Uterus (tissue), 4 donors: ENCODE measurements around the gene KISS1. TPM values are rescaled to one million over a fixed set of nuclear protein-coding genes. Genes with fewer than 3 reads are reported as not detected.

Experiments used
- DNase-seq, 2 donors: peaks; one replicate each; pipeline ENCODE4 v3.0.0-alpha.2; 2019 to 2020
- H3K27ac ChIP-seq, 2 donors: fragments of 200-600 bp; sonication (generic); 1 replicate in 1 of 2; 2 replicates in 1 of 2; pipeline ENCODE4 v1.5.1; 2016 to 2018
- H3K27me3 ChIP-seq, 2 donors: fragments of 200-600 bp; sonication (generic); one replicate each; pipeline ENCODE4 v1.5.1; 2018 to 2019; ENCODE audit warnings: control low read depth in 1 of 2
- H3K36me3 ChIP-seq, 2 donors: fragments of 200-600 bp; sonication (generic); one replicate each; pipeline ENCODE4 v1.5.1; 2019; ENCODE audit warnings: control low read depth in 1 of 2
- H3K4me1 ChIP-seq, 2 donors: fragments of 200-600 bp; sonication (generic); one replicate each; pipeline ENCODE4 v1.5.1; 2018 to 2019; ENCODE audit warnings: control low read depth in 1 of 2
- H3K4me3 ChIP-seq, 2 donors: fragments of 200-600 bp; sonication (generic); 1 replicate in 1 of 2; 2 replicates in 1 of 2; pipeline ENCODE4 v1.5.1; 2018 to 2019; ENCODE audit warnings: mild to moderate bottlenecking in 1 of 2
- H3K9me3 ChIP-seq, 2 donors: fragments of 200-600 bp; sonication (generic); one replicate each; pipeline ENCODE4 v1.5.1; 2019; ENCODE audit warnings: control low read depth in 1 of 2
- CTCF ChIP-seq, 4 experiments: fragments of 200-600 bp in 2 of 4; fragments of 450-650 bp in 2 of 4; sonication (generic) in 2 of 4; IDR thresholded peaks; one replicate each; pipeline ENCODE4 v1.5.1; 2016 to 2019; ENCODE audit warnings: antibody characterized with exemption in 4 of 4, mild to moderate bottlenecking in 2 of 4, moderate library complexity in 1 of 4
- POLR2A ChIP-seq, 2 donors: fragments of 450-650 bp; IDR thresholded peaks; one replicate each; pipeline ENCODE4 v1.6.1; 2016; ENCODE audit warnings: antibody characterized with exemption in 2 of 2, mild to moderate bottlenecking in 1 of 2, moderate library complexity in 1 of 2
- intact Hi-C: fragments of 100-400 bp; cut with DNase I; formaldehyde crosslinking; loops from one replicate; pipeline ENCODE4 v1.15.1; 2023; ENCODE audit warnings: low total_unique reads
- total RNA-seq, 4 donors: library from RNA; depleted of rRNA in 3 of 4; stranded (reverse); fragments of >200 nt in 3 of 4; gene quantifications; one replicate each; pipeline versions ENCODE4 v1.1.0 to v1.2.4, GENCODE V29; 2014 to 2023
- donor health status: DM: yes; HTN: yes; CAD: no.

The KISS1 gene
- total RNA-seq, 4 donors from 2014 or later: not detected

DNA sequence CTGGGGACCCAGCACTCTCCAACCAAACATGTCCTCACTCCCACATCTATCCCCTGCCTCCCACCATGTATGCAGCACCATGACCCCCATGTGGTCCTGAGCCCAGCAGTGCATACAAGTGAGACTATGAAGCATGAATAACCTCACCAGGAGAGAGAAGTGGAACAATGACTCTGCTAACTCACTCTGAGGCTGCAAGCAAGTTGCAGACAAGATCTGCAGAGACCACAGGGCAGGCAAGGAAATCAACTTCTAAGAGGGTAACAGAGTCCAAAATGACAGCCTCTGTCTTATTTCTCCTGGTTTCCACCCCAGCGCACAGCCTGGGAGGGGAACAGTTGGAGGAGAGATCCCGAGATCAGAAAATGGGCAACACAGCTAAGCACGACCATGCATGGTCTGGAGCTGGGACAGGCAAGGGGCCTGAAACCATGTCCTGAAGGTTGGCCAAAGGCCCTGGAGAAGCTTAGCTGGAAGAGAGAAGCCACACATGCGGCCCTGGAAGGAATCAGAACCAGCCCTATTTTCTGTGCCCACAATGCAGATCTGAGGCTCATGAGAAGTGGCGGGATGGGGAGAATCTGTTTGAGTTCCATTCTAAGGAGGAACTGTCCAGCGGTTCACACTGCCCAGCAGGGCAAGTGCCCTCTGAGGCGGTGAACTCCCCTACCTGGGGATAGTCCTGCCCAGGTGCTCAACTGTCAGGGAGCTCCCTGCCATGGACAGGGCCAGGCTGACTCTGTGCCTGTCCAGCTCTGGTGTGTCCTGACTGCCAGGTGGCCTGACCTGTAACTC lies 17.6 kb downstream of the KISS1 start:
- H3K27me3 ChIP-seq: no peaks in the 10 kb centered on the region
- DNase-seq: no peak
- TF ChIP-seq POLR2A (IDR thresholded peaks at IDR 0.05) (no peak), CTCF (IDR thresholded peaks at IDR 0.05) (no peak)
- H3K27ac ChIP-seq: no peak overlapping the region
- intact Hi-C loops: no loop called here
- no peaks in the 10 kb centered on the region for H3K4me1 ChIP-seq
- H3K36me3 ChIP-seq: no peaks in the 10 kb centered on the region
- no peaks in the 10 kb centered on the region for H3K9me3 ChIP-seq
- H3K4me3 ChIP-seq: no peak overlapping the region

DNA sequence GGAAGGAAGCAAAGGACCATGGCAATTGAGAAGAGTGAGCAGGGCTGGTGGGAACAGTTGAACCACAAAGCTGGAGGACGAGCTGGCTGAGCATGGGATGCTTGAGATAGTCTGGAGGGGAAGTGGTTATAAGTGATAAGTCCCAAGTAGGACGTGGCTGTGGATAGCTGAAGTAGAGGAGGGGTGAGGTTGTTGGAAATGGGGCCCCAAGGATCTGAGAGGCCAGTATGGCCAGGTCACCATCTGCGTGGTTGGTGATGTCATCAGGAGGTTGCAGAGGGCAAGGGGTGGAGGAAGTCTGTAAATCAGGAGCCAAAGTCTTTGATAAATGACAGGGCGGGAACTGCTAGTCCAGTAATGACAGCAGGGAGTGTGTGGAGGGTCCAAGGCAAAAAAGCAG lies 19.2 kb downstream of the KISS1 start:
- no peaks in the 10 kb centered on the region for H3K9me3 ChIP-seq
- H3K27ac ChIP-seq: no peak overlapping the region
- DNase-seq: no peak
- H3K4me1 ChIP-seq: no peaks in the 10 kb centered on the region
- H3K36me3 ChIP-seq: no peaks in the 10 kb centered on the region
- H3K4me3 ChIP-seq: no peak overlapping the region
- H3K27me3 ChIP-seq: no peaks in the 10 kb centered on the region
- intact Hi-C loops: no loop called here
- TF ChIP-seq CTCF (IDR thresholded peaks at IDR 0.05) (no peak), POLR2A (IDR thresholded peaks at IDR 0.05) (no peak)

DNA sequence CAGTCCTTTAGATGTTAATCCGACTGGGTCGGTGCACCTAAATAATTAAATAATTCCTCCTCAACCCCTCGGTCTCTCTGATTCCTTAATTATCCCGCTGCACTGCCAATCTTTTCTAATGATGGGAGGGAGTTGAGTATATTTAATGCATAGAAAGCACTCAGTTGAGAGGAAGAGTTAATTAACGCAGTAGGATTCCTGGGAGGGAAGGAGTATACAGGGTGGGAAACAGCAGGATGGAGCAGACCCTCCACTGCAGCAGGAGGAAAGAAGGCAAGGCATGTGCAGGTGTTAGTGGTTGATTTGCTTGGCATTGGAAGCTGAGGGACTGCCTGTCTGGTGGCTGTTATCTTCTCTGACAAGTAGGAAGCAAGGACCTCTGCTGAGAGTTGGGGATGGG lies 20.2 kb downstream of the KISS1 start:
- no peak for DNase-seq
- no peak for TF ChIP-seq CTCF (IDR thresholded peaks at IDR 0.05)
- TF ChIP-seq POLR2A (IDR thresholded peaks at IDR 0.05): no peak
- Histone ChIP-seq H3K27ac (no peak overlapping the region), H3K4me3 (no peak overlapping the region), H3K4me1 (no peaks in the 10 kb centered on the region), H3K27me3 (no peaks in the 10 kb centered on the region), H3K9me3 (no peaks in the 10 kb centered on the region), H3K36me3 (no peaks in the 10 kb centered on the region)
- intact Hi-C loops: no loop called here

GRCh38 chr1:204174958-204175357 lies 21.3 kb downstream of the KISS1 start:
- no peaks in the 10 kb centered on the region for H3K4me1 ChIP-seq
- intact Hi-C loops: no loop called here
- peaks cover 0 to 3% of the 10 kb centered on the region in 2 donors for H3K9me3 ChIP-seq
- H3K27me3 ChIP-seq: no peaks in the 10 kb centered on the region
- DNase-seq: no peak
- no peaks in the 10 kb centered on the region for H3K36me3 ChIP-seq
- TF ChIP-seq CTCF (IDR thresholded peaks at IDR 0.05) (no peak), POLR2A (IDR thresholded peaks at IDR 0.05) (no peak)
- H3K27ac ChIP-seq: no peak overlapping the region
- H3K4me3 ChIP-seq: no peak overlapping the region

DNA sequence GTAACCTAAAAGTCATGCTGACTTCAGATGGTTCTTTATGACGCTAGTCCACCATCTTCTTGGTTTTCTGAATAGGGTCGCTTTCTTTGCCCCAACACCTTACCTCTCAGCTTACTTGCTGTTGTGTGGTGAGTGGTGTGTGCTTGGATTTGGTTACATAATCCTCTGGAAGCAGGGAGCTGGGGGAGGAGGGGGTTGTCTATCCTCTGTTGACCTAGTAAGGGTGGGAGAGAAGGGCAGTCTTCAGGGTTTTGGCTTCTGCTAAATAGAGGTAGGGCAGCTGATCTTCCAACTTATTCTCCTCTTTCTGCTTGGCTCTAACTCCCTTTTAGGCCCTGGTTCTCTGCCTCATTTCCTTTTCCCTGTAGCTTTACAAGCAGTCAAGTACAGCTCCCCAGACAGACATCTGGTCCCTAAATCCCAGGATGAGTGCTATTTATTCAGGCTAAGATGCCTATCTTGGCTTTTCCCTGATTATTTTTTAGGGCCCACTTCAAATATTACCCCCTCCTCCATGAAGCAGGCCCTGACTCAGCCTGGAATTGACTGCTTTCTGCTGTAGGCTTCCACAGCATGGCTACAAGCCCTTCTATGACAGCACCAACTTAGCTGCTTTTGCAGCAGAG lies 23.8 kb downstream of the KISS1 start:
- Histone ChIP-seq H3K4me1 (no peaks in the 10 kb centered on the region), H3K27ac (no peak overlapping the region), H3K9me3 (peaks cover 0 to 5% of the 10 kb centered on the region in 2 donors), H3K4me3 (no peak overlapping the region), H3K36me3 (no peaks in the 10 kb centered on the region), H3K27me3 (no peaks in the 10 kb centered on the region)
- TF ChIP-seq POLR2A (IDR thresholded peaks at IDR 0.05) (no peak), CTCF (IDR thresholded peaks at IDR 0.05) (no peak)
- intact Hi-C loops: no loop called here
- no peak for DNase-seq
